Vagina (tissue), 2 donors: Measurements from ENCODE around the gene TEX48. TPM values are rescaled to one million over a fixed set of nuclear protein-coding genes. Genes with fewer than 3 reads are reported as not detected.

Experiments used
- DNase-seq, 2 donors: peaks; one replicate each; pipeline ENCODE4 v3.0.0-alpha.2; 2017; ENCODE audit errors: extremely low spot score in 2 of 2
- H3K27ac ChIP-seq: fragments of 200-600 bp; sonication (generic); one replicate; pipeline ENCODE4 v1.5.1; 2019
- H3K27me3 ChIP-seq: fragments of 200-600 bp; sonication (generic); one replicate; pipeline ENCODE4 v1.5.1; 2019
- H3K36me3 ChIP-seq, 2 donors: fragments of 200-600 bp; sonication (generic); one replicate each; pipeline ENCODE4 v1.5.1; 2017 to 2019
- H3K4me1 ChIP-seq: fragments of 200-600 bp; sonication (generic); one replicate; pipeline ENCODE4 v1.5.1; 2019
- H3K4me3 ChIP-seq, 2 donors: fragments of 200-600 bp; sonication (generic); 1 replicate in 1 of 2; 2 replicates in 1 of 2; pipeline ENCODE4 v1.5.1; 2016 to 2019
- H3K9me3 ChIP-seq: fragments of 200-600 bp; sonication (generic); one replicate; pipeline ENCODE4 v1.5.1; 2019
- POLR2A ChIP-seq, 2 donors: fragments of 450-650 bp; IDR thresholded peaks; one replicate each; pipeline ENCODE4 v1.6.1; 2017; ENCODE audit warnings: antibody characterized with exemption in 2 of 2, mild to moderate bottlenecking in 2 of 2, moderate library complexity in 2 of 2
- POLR2AphosphoS5 ChIP-seq, 2 donors: sonication (generic); formaldehyde crosslinking; IDR thresholded peaks; one replicate each; pipeline ENCODE4 v1.9.0; 2017; ENCODE audit warnings: antibody characterized with exemption in 2 of 2, mild to moderate bottlenecking in 2 of 2, low read depth in 1 of 2; ENCODE audit not compliant: insufficient read depth in 1 of 2
- intact Hi-C: fragments of 100-400 bp; cut with DNase I; formaldehyde crosslinking; loops from one replicate; pipeline ENCODE4 v1.15.1; 2023
- total RNA-seq: library from RNA; depleted of rRNA; stranded (reverse); fragments of >200 nt; gene quantifications from one replicate; pipeline ENCODE4 v1.2.3, GENCODE V29; 2016
- TF ChIP-seq, protein P1 (sequence below), 3 experiments: fragments of 450-650 bp in 2 of 3; fragments of 200-600 bp in 1 of 3; sonication (generic) in 1 of 3; IDR thresholded peaks; one replicate each; pipeline ENCODE4 v1.5.1; 2017 to 2019; ENCODE audit warnings: antibody characterized with exemption in 3 of 3, mild to moderate bottlenecking in 2 of 3, moderate library complexity in 2 of 3

Gene TEX48
- total RNA-seq, 1 donor from 2014 or later, result not detected

DNA sequence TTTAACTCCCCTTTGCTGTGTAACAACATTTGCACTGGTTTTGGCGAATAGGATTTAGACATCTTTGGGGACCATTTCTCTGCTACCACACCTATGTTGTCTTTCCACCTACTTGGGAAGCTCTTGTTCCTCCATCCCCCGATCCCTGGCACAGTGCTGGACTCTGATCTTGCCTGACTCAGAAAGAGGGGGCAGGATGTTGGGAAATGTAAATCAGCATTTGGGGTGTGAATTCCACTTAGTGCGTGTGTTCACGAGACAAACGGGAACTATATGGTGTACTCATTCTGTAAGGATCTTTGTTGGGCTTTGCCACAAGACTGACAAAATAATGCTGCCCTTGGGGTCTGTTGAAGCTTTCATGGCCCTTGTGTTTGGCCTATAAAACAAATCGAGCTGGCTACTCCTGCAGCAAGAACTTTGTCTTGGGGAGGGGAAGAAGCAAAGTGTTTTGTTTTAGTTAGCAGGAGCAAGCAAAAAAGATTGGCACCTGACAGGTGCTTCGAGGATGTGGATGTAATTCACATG lies 52.4 kb downstream of the TEX48 start:
- Histone ChIP-seq H3K9me3 (no peaks in the 10 kb centered on the region), H3K36me3 (peaks cover 0 to 45% of the 10 kb centered on the region in 2 donors), H3K27ac (no peak overlapping the region), H3K4me1 (no peaks in the 10 kb centered on the region), H3K27me3 (no peaks in the 10 kb centered on the region), H3K4me3 (no peak overlapping the region)
- intact Hi-C loops, result no loop called here
- DNase-seq, result no peak
- TF ChIP-seq, protein P1, sequence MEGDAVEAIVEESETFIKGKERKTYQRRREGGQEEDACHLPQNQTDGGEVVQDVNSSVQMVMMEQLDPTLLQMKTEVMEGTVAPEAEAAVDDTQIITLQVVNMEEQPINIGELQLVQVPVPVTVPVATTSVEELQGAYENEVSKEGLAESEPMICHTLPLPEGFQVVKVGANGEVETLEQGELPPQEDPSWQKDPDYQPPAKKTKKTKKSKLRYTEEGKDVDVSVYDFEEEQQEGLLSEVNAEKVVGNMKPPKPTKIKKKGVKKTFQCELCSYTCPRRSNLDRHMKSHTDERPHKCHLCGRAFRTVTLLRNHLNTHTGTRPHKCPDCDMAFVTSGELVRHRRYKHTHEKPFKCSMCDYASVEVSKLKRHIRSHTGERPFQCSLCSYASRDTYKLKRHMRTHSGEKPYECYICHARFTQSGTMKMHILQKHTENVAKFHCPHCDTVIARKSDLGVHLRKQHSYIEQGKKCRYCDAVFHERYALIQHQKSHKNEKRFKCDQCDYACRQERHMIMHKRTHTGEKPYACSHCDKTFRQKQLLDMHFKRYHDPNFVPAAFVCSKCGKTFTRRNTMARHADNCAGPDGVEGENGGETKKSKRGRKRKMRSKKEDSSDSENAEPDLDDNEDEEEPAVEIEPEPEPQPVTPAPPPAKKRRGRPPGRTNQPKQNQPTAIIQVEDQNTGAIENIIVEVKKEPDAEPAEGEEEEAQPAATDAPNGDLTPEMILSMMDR (IDR thresholded peaks at IDR 0.05), result no peak
- TF ChIP-seq POLR2AphosphoS5 (IDR thresholded peaks at IDR 0.05; ENCODE audit: insufficient read depth in 1 of 2, low read depth in 1 of 2), result no peak
- no peak for TF ChIP-seq POLR2A (IDR thresholded peaks at IDR 0.05)

DNA sequence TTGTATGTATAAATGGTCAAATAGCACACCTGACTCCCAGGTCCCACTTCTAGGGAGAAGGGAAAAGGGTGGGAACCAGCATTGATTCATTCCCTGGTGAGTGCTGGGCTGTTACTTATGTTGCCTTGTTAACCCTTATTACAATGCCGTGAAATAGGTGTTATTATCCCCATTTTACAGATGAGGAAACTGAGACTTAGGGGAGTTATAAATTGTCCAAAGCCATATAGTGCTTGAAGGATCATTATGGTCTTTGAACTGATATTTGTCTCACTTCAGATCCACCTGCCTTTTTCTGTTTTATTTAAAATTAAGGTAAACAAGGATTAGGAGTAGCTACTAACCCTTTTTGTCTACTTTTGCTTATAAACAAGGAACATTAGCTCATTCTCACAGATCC lies 54.4 kb downstream of the TEX48 start:
- Histone ChIP-seq H3K27ac (no peak overlapping the region), H3K9me3 (no peaks in the 10 kb centered on the region), H3K4me1 (no peaks in the 10 kb centered on the region), H3K36me3 (peaks cover 0 to 26% of the 10 kb centered on the region in 2 donors), H3K4me3 (no peak overlapping the region), H3K27me3 (no peaks in the 10 kb centered on the region)
- TF ChIP-seq, protein P1 (IDR thresholded peaks at IDR 0.05), result no peak
- TF ChIP-seq POLR2A (IDR thresholded peaks at IDR 0.05) (no peak), POLR2AphosphoS5 (IDR thresholded peaks at IDR 0.05; ENCODE audit: insufficient read depth in 1 of 2, low read depth in 1 of 2) (no peak)
- DNase-seq, result no peak
- intact Hi-C loops, result no loop called here

DNA sequence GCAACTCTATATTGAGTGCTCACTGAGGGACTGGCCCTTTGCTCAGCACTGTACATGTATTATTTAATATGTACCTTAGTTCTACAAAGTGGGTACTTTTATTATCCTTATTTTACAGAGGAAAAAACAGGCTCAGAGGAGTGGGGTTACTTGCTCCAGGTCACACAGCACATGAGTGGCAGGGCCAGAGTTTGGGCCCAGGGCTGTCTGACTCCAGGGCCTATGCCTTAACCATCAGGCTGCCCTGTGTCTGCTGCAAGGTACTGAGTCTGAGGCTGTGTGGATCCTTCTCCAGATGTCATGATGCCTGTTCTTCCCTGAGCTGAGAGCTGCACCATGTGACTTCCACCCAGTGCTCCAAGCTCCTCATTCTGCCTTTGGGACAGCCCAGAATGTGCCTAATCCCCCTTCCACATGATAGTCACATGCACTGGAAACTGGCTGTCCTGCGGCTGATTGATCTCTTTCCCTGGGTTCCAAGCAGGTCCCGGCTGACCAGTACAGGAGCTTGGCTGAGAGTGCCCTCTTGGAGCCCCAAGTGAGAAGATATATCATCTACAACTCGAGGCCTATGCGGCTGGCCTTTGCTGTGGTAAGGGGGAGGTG lies 55.5 kb downstream of the TEX48 start:
- Histone ChIP-seq H3K27ac (no peak overlapping the region), H3K27me3 (no peaks in the 10 kb centered on the region), H3K4me1 (peaks cover 5% of the 10 kb centered on the region), H3K4me3 (no peak overlapping the region), H3K9me3 (no peaks in the 10 kb centered on the region), H3K36me3 (peaks cover 0 to 26% of the 10 kb centered on the region in 2 donors)
- no peak for TF ChIP-seq POLR2AphosphoS5 (IDR thresholded peaks at IDR 0.05; ENCODE audit: insufficient read depth in 1 of 2, low read depth in 1 of 2)
- TF ChIP-seq POLR2A (IDR thresholded peaks at IDR 0.05), result no peak
- TF ChIP-seq, protein P1 (IDR thresholded peaks at IDR 0.05), result no peak
- DNase-seq, result no peak
- intact Hi-C loops, result no loop called here

DNA sequence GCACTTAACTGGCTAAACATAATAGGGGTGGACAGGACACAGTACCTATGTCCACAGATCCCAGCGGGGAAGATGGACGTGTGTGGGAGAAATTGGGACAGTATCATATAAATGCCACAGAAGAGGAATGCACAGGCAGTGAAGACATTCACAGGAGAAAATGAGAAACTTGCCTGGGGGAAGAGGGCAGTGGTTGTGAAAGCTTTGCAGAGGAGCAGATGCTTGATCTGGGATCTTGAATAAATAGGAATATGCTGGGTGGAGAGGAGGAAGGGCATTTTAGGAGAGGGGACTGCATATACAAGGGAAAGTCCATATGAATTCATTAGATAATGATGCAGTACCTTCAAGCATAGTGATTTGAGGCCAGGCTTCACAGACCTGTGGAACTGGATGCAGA lies 57.3 kb downstream of the TEX48 start:
- Histone ChIP-seq H3K9me3 (no peaks in the 10 kb centered on the region), H3K4me1 (peaks cover 6% of the 10 kb centered on the region), H3K27ac (no peak overlapping the region), H3K36me3 (peaks cover 0 to 18% of the 10 kb centered on the region in 2 donors), H3K4me3 (no peak overlapping the region), H3K27me3 (no peaks in the 10 kb centered on the region)
- intact Hi-C loops, result no loop called here
- DNase-seq, result no peak
- TF ChIP-seq, protein P1 (IDR thresholded peaks at IDR 0.05), result no peak
- TF ChIP-seq POLR2A (IDR thresholded peaks at IDR 0.05), result no peak
- TF ChIP-seq POLR2AphosphoS5 (IDR thresholded peaks at IDR 0.05; ENCODE audit: insufficient read depth in 1 of 2, low read depth in 1 of 2), result no peak

DNA sequence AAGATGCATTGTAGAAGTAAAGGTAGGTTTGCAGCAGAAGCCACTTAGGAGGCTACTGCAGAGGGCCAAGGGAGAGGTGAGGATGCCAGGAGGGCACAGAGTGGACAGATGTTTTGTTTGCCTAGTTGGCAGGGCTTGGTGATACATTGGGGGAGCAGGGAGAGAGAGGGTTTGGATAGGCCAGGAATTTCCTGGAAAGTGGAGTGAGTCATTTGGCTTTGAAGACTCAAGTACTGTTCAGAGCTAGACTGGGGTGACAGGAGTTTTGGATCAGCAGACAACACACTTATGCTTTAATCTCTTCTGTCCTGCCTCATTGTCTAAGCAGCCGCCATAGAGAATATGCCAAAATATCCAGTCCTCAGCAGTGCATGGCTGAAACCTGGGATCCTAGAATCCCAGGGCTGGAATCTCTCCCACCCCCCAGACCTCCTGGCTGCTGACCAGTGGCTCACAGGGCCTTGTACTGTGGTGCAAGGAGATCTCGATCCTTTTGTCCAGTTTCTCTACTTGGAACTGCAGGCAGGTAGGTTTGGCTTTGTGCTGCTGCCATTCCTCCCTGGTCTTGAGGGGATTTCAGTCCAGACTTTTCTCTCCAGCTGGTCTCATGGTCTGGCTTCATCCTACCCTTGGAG lies 59.9 kb downstream of the TEX48 start:
- H3K27me3 ChIP-seq, result no peaks in the 10 kb centered on the region
- H3K36me3 ChIP-seq, result peaks cover 0 to 8% of the 10 kb centered on the region in 2 donors
- TF ChIP-seq, protein P1 (IDR thresholded peaks at IDR 0.05), result no peak
- TF ChIP-seq POLR2A (IDR thresholded peaks at IDR 0.05), result no peak
- TF ChIP-seq POLR2AphosphoS5 (IDR thresholded peaks at IDR 0.05; ENCODE audit: insufficient read depth in 1 of 2, low read depth in 1 of 2), result no peak
- intact Hi-C loops, result no loop called here
- peaks cover 6% of the 10 kb centered on the region for H3K4me1 ChIP-seq
- H3K27ac ChIP-seq, result no peak overlapping the region
- no peaks in the 10 kb centered on the region for H3K9me3 ChIP-seq
- DNase-seq, result no peak
- H3K4me3 ChIP-seq, result no peak overlapping the region
